SK-N-SH (cell line): ENCODE results near the gene FTO. TPM values are rescaled to one million over a fixed set of nuclear protein-coding genes. Genes with fewer than 3 reads are reported as not detected.

Experiments
- CTCF ChIA-PET: fragments of 300-600, 350-600 bp; formaldehyde crosslinking; extraction: SDS; loops from one replicate; lab custom pipeline; 2021; lab: Yijun Ruan, JAX
- POLR2A ChIA-PET: fragments of 350-600 bp; sonication (Branson Sonifier 250); formaldehyde crosslinking; extraction: SDS; loops from one replicate; lab custom pipeline; 2020; ENCODE audit warnings: antibody characterized with exemption, inconsistent platforms; lab: Yijun Ruan, JAX
- DNase-seq: peaks from one replicate; pipeline ENCODE4 v3.0.0; 2012
- H2AFZ ChIP-seq: fragments of 200-600 bp; sonication (generic); 2 replicates; pipeline ENCODE4 v1.8.1; 2016; ENCODE audit warnings: antibody characterized with exemption, mild to moderate bottlenecking, low read depth
- H3F3A ChIP-seq: fragments of 200-600 bp; sonication (generic); replicated peaks from 2 replicates; pipeline ENCODE3; 2016; ENCODE audit warnings: antibody characterized with exemption, mild to moderate bottlenecking; ENCODE audit not compliant: insufficient read depth
- H3K27ac ChIP-seq, 2 experiments: fragments of 200-500 bp in 1 of 2; fragments of 200-600 bp in 1 of 2; sonication (Bioruptor generic) in 1 of 2; sonication (generic), shearing (Covaris generic) in 1 of 2; 2 replicates each; pipeline versions ENCODE4 v1.5.1 to v1.6.1; 2014 to 2016; ENCODE audit warnings: low read depth in 2 of 2, inconsistent platforms in 1 of 2, low read length in 1 of 2, mild to moderate bottlenecking in 1 of 2, mixed read lengths in 1 of 2
- H3K27me3 ChIP-seq: fragments of 200-600 bp; sonication (generic), shearing (Covaris generic); 2 replicates; pipeline ENCODE4 v1.6.1; 2016; ENCODE audit warnings: mixed run types; ENCODE audit not compliant: insufficient read depth
- H3K36me3 ChIP-seq, 2 experiments: fragments of 200-500 bp in 1 of 2; fragments of 200-600 bp in 1 of 2; sonication (Bioruptor generic) in 1 of 2; sonication (generic) in 1 of 2; replicated peaks in 1 of 2; 2 replicates each; pipeline versions ENCODE3 to v1.5.1; 2014 to 2016; ENCODE audit warnings: low read length in 1 of 2, mild to moderate bottlenecking in 1 of 2; ENCODE audit not compliant: insufficient read depth in 2 of 2, control insufficient read depth in 1 of 2
- H3K4me1 ChIP-seq, 2 experiments: fragments of 200-500 bp in 1 of 2; fragments of 200-600 bp in 1 of 2; sonication (Bioruptor generic) in 1 of 2; sonication (generic), shearing (Covaris generic) in 1 of 2; 2 replicates each; pipeline versions ENCODE4 v1.5.1 to v1.6.1; 2014 to 2016; ENCODE audit warnings: low read depth in 1 of 2, low read length in 1 of 2, mixed run types in 1 of 2; ENCODE audit not compliant: insufficient read depth in 2 of 2, control insufficient read depth in 1 of 2
- H3K4me2 ChIP-seq: fragments of 200-600 bp; sonication (generic), shearing (Covaris generic); 2 replicates; pipeline ENCODE4 v1.6.1; 2017; ENCODE audit warnings: mixed run types
- H3K4me3 ChIP-seq, 2 experiments: fragments of 200-500 bp in 1 of 2; fragments of 200-600 bp in 1 of 2; sonication (Bioruptor generic) in 1 of 2; sonication (generic), shearing (Covaris generic) in 1 of 2; 2 replicates each; pipeline versions ENCODE4 v1.5.1 to v1.8.1; 2014 to 2016; ENCODE audit warnings: low read depth in 2 of 2, inconsistent platforms in 1 of 2, low read length in 1 of 2, mild to moderate bottlenecking in 1 of 2, mixed read lengths in 1 of 2, moderate library complexity in 1 of 2
- H3K79me2 ChIP-seq: fragments of 200-600 bp; sonication (generic); 2 replicates; pipeline ENCODE4 v1.8.1; 2017; ENCODE audit warnings: mild to moderate bottlenecking; ENCODE audit not compliant: insufficient read depth
- H3K9ac ChIP-seq: fragments of 200-600 bp; sonication (generic); 2 replicates; pipeline ENCODE4 v1.6.1; 2017; ENCODE audit warnings: mixed run types
- H3K9me2 ChIP-seq: fragments of 200-600 bp; sonication (generic); 2 replicates; pipeline ENCODE4 v1.6.1; 2017; ENCODE audit warnings: mixed run types
- H3K9me3 ChIP-seq: fragments of 200-600 bp; sonication (generic); 2 replicates; pipeline ENCODE4 v1.6.1; 2017; ENCODE audit warnings: mixed run types, mild to moderate bottlenecking, moderate library complexity
- H4K20me1 ChIP-seq: fragments of 200-600 bp; sonication (generic); 2 replicates; pipeline ENCODE4 v1.6.1; 2017; ENCODE audit warnings: mild to moderate bottlenecking, mixed run types; ENCODE audit not compliant: insufficient read depth
- EP300 ChIP-seq, 2 experiments: IDR thresholded peaks; 2 replicates each; pipeline versions ENCODE4 v1.4.0 to v1.6.1; 2012; ENCODE audit warnings: borderline replicate concordance in 1 of 2, low read depth in 1 of 2, low read length in 1 of 2
- EZH2phosphoT487 ChIP-seq: fragments of 200-600 bp; sonication (generic); IDR thresholded peaks from 2 replicates; pipeline ENCODE4 v1.6.1; 2017; ENCODE audit warnings: low read depth, mixed run types, mild to moderate bottlenecking, antibody characterized with exemption, moderate library complexity, borderline replicate concordance
- GABPA ChIP-seq: IDR thresholded peaks from 2 replicates; pipeline ENCODE4 v1.4.0; 2012; ENCODE audit warnings: low read depth, mild to moderate bottlenecking
- IRF3 ChIP-seq: fragments of 150-350 bp; IDR thresholded peaks from 2 replicates; pipeline ENCODE4 v1.6.1; 2016; ENCODE audit warnings: mild to moderate bottlenecking, low read depth, low read length
- JUND ChIP-seq: IDR thresholded peaks from 2 replicates; pipeline ENCODE4 v1.4.0; 2012
- MXI1 ChIP-seq: IDR thresholded peaks from 2 replicates; pipeline ENCODE4 v1.6.1; 2012; ENCODE audit warnings: mild to moderate bottlenecking, low read depth, low read length, improper control_type of control experiment
- POLR2AphosphoS5 ChIP-seq: IDR thresholded peaks from 2 replicates; pipeline ENCODE4 v1.6.1; 2012; ENCODE audit warnings: low read depth, low read length
- RAD21 ChIP-seq: IDR thresholded peaks from 2 replicates; pipeline ENCODE4 v1.6.1; 2012; ENCODE audit warnings: mild to moderate bottlenecking, low read length
- RCOR1 ChIP-seq: fragments of 150-350 bp; IDR thresholded peaks from 2 replicates; pipeline ENCODE4 v1.6.1; 2017; ENCODE audit warnings: antibody characterized with exemption, low read length
- REST ChIP-seq: IDR thresholded peaks from 2 replicates; pipeline ENCODE4 v1.6.1; 2012; ENCODE audit warnings: mild to moderate bottlenecking, low read depth, low read length, moderate library complexity
- RFX5 ChIP-seq: IDR thresholded peaks from 2 replicates; pipeline ENCODE4 v1.6.1; 2012; ENCODE audit warnings: mild to moderate bottlenecking, improper control_type of control experiment, low read length
- TCF12 ChIP-seq: IDR thresholded peaks from 2 replicates; pipeline ENCODE4 v1.4.0; 2012
- TEAD4 ChIP-seq: IDR thresholded peaks from 2 replicates; pipeline ENCODE4 v1.4.0; 2012; ENCODE audit warnings: mild to moderate bottlenecking, borderline replicate concordance; ENCODE audit not compliant: insufficient read depth
- USF1 ChIP-seq: IDR thresholded peaks from 2 replicates; pipeline ENCODE4 v1.4.0; 2012; ENCODE audit warnings: low read depth, borderline replicate concordance
- YY1 ChIP-seq: IDR thresholded peaks from 2 replicates; pipeline ENCODE4 v1.4.0; 2012; ENCODE audit warnings: low read depth, mild to moderate bottlenecking
- WGBS: methylation state at CpG from one replicate; pipeline ENCODE4 v1.1.6; 2017; ENCODE audit warnings: low lambda C conversion rate; 5-methylcytosine and 5-hydroxymethylcytosine counted together
- polyA plus RNA-seq, 3 experiments: library from polyadenylated mRNA; depleted of rRNA; stranded (reverse); fragments of >200 nt; gene quantifications; 2 replicates each; pipeline ENCODE4 v1.2.3, GENCODE V29; 2012

The FTO gene
- polyA plus RNA-seq, 1 of the 3 experiments (the other 2 are of a cell fraction): 41.2 TPM

GRCh38 chr16:54070789-54071343 lies 366.9 kb downstream of the FTO start:
- no peak overlapping the region for H3K4me2 ChIP-seq
- H3K4me3 ChIP-seq: no peak overlapping the region
- ChIA-PET POLR2A (no interaction called here), CTCF (no interaction called here)
- no peaks in the 10 kb centered on the region for H3K9me3 ChIP-seq
- no peak for DNase-seq
- no peaks in the 10 kb centered on the region for H3F3A ChIP-seq
- peaks cover 4 to 29% of the 10 kb centered on the region in 2 experiments; a peak in 3 of 4 replicates for H3K4me1 ChIP-seq
- no peak overlapping the region for H2AFZ ChIP-seq
- H3K9ac ChIP-seq: no peak overlapping the region
- no peaks in the 10 kb centered on the region for H3K27me3 ChIP-seq
- no peaks in the 10 kb centered on the region for H3K79me2 ChIP-seq
- TF ChIP-seq RFX5 (no peak), MXI1 (no peak), USF1 (no peak), REST (no peak), RCOR1 (no peak), YY1 (no peak), RAD21 (no peak), TEAD4 (no peak), IRF3 (no peak), EP300 (IDR thresholded peaks at IDR 0.05; ENCODE audit: borderline replicate concordance in 1 of 2, low read depth in 1 of 2, low read length in 1 of 2) (no peak), TCF12 (no peak), JUND (no peak), POLR2AphosphoS5 (no peak), GABPA (no peak), EZH2phosphoT487 (no peak)
- TF ChIP-seq, all 33 proteins: peak for 0
- Histone ChIP-seq H3K36me3 (peaks cover 0 to 4% of the 10 kb centered on the region in 2 experiments), H3K27ac (peak overlapping the region in 1 of 2 experiments; percentile 91; a peak in 1 of 4 replicates), H3K9me2 (no peaks in the 10 kb centered on the region), H4K20me1 (no peaks in the 10 kb centered on the region)
- 88% methylated on average over 2 of the region's 2 CpGs for WGBS
